ENCODE results near the gene NEK7. TPM values are rescaled to one million over a fixed set of nuclear protein-coding genes. Genes with fewer than 3 reads are reported as not detected.

Gene NEK7
- total RNA-seq, 1 donor from 2014 or later = 40.3 TPM

DNA sequence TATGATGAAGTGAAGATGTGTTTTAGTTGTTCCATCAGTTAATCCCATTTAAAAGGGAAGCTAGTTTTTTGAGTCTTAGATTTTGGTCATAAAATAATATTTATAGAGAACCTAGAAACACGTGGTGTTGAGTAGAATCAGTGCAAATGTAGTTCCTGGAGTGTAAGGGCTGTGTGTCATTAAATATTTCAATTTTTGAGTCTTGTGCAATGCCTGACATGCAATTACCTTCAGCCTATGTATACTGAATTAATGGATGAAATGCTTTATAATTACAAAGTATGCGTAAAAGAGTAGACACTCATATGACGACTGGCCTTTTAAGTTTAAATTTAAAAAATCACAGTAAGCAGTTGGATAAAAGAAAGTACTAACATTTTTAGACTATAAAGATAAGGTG is 75.0 kb downstream of the NEK7 start:
- no peak for FAIRE-seq
- no peak for DNase-seq (ENCODE audit: low read depth)
- Histone ChIP-seq H3K4me3 (ENCODE audit: low read depth, low read length) (no peak overlapping the region), H3K36me3 (ENCODE audit: control insufficient read depth, insufficient read depth, low read length) (no peaks in the 10 kb centered on the region), H3K27me3 (ENCODE audit: control insufficient read depth, insufficient read depth, low read length) (no peaks in the 10 kb centered on the region)
- no peak for TF ChIP-seq CTCF (IDR thresholded peaks at IDR 0.05; ENCODE audit: insufficient read depth, low read length, severe bottlenecking)

DNA sequence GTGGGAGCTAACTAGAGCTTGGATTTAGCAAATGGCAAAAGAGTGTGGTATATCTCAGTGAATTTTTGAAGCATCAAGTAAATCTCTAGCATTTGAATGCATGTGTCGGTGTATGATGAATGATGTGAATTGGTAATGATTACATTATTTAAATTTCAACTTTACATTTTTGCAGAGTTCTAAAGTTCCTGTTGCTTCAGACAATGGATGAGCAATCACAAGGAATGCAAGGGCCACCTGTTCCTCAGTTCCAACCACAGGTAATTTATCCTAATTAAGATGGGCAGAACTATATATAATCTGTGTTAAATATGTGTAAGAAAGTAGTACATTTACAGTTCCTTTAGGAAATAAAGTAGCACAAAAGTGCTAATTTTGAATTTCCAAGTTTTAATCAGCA is 75.6 kb downstream of the NEK7 start:
- FAIRE-seq = no peak
- peak; percentile 40 for DNase-seq (ENCODE audit: low read depth)
- Histone ChIP-seq H3K27me3 (ENCODE audit: control insufficient read depth, insufficient read depth, low read length) (no peaks in the 10 kb centered on the region), H3K36me3 (ENCODE audit: control insufficient read depth, insufficient read depth, low read length) (no peaks in the 10 kb centered on the region), H3K4me3 (ENCODE audit: low read depth, low read length) (no peak overlapping the region)
- TF ChIP-seq CTCF (IDR thresholded peaks at IDR 0.05; ENCODE audit: insufficient read depth, low read length, severe bottlenecking) = no peak

DNA sequence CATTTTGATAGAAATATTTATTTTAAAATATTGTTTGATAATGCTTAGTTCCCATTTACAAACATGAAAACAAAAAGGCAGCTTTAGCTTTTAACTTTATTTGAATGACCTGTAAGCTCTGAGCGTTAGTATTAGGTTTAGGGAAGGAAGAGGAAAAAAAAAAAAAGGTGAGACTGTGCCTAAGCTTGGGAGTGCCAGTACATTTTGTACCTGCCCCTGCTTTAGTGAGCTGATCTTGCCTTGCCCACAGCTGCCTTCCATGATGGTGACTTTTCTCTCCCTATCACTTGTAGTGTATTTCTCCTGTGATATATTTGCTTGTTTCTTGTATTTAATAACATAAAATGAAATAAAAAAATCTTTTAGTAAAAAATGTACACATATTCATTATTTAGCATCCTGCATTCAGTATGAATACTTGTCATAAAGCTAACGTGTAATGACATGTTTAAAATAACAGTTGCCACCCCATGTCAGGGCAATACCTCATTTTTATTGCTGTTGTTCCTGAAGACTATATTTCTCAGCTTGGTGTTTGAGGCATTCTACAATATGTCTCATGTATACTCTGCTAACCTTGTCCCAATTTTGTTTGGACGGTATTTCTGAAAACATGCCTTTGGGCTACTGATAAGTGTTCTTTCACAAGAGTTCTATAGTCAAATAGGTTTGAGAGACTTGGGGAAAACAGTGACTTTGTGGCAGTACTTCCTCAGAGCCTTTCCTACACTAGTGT is 76.3 kb downstream of the NEK7 start:
- FAIRE-seq = no peak
- peak; percentile 69 for DNase-seq (ENCODE audit: low read depth)
- TF ChIP-seq CTCF (IDR thresholded peaks at IDR 0.05; ENCODE audit: insufficient read depth, low read length, severe bottlenecking) = no peak
- Histone ChIP-seq H3K36me3 (ENCODE audit: control insufficient read depth, insufficient read depth, low read length) (no peaks in the 10 kb centered on the region), H3K4me3 (ENCODE audit: low read depth, low read length) (no peak overlapping the region), H3K27me3 (ENCODE audit: control insufficient read depth, insufficient read depth, low read length) (no peaks in the 10 kb centered on the region)

- FAIRE-seq = no peak
These were observed 77.9 kb downstream of the NEK7 start for GRCh38 chr1:198234520-198235251.

DNA sequence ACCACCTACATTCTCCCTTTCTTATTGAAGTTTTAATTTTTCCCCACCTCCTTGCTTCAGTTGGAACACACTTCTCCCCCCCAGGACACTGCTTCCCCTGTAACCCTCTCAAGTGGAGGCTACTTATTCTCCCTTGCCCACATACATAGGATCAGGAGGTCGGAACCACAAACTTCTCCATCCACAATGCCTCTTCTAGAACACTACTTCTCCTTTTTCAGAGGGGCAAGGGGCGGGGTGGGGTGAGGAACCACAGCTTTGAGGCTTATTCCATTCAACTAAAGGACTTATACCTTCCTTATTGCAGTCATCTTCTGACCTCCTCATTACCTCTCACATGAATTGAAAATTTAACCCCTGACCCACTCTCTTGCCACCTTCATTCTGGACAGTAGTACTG is 81.3 kb downstream of the NEK7 start:
- Histone ChIP-seq H3K27me3 (ENCODE audit: control insufficient read depth, insufficient read depth, low read length) (no peaks in the 10 kb centered on the region), H3K4me3 (ENCODE audit: low read depth, low read length) (no peak overlapping the region), H3K36me3 (ENCODE audit: control insufficient read depth, insufficient read depth, low read length) (no peaks in the 10 kb centered on the region)
- no peak for TF ChIP-seq CTCF (IDR thresholded peaks at IDR 0.05; ENCODE audit: insufficient read depth, low read length, severe bottlenecking)
- FAIRE-seq (no peak), DNase-seq (ENCODE audit: low read depth) (no peak)

More at GRCh38 chr1:198234520-198235251, 77.9 kb downstream of the NEK7 start:
- Histone ChIP-seq H3K27me3 (ENCODE audit: control insufficient read depth, insufficient read depth, low read length) (no peaks in the 10 kb centered on the region), H3K36me3 (ENCODE audit: control insufficient read depth, insufficient read depth, low read length) (no peaks in the 10 kb centered on the region), H3K4me3 (ENCODE audit: low read depth, low read length) (no peak overlapping the region)
- no peak for TF ChIP-seq CTCF (IDR thresholded peaks at IDR 0.05; ENCODE audit: insufficient read depth, low read length, severe bottlenecking)
- peak; percentile 35 for DNase-seq (ENCODE audit: low read depth)
